ENCODE data around the gene ZFYVE19.
"Not testable (repeated sequence)": the region's sequence is repeated elsewhere in the genome, so short reads cannot be mapped to it uniquely, and the experiment has no call there.

Gene ZFYVE19

DNA sequence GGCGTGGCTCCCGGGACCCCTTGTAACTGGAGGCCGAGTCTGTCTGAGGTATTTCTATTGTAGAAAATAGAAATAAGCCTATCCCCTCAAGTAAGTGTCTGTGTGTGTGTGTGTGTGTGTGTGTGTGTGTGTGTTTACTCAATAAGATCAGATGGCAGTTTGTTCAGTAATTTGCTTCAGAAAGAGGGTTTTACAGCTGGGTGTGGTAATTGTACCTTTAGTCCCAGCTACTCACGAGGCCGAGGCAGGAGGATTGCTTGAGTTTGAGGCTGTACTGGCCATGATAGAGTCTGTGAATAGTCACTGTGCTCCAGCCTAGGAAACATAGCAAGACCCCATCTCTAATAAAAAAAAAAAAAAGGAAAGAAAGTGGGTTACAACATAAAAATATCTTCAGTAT lies 45.6 kb downstream of the ZFYVE19 start:
- no peak for DNase-seq

- DNase-seq: no peak
These were observed 46.5 kb downstream of the ZFYVE19 start for GRCh38 chr15:40853241-40853890.

GRCh38 chr15:40854161-40854560 lies 47.3 kb downstream of the ZFYVE19 start:
- no peak for DNase-seq

- DNase-seq: no peak
These were observed 48.9 kb downstream of the ZFYVE19 start for GRCh38 chr15:40855706-40856234.

DNA sequence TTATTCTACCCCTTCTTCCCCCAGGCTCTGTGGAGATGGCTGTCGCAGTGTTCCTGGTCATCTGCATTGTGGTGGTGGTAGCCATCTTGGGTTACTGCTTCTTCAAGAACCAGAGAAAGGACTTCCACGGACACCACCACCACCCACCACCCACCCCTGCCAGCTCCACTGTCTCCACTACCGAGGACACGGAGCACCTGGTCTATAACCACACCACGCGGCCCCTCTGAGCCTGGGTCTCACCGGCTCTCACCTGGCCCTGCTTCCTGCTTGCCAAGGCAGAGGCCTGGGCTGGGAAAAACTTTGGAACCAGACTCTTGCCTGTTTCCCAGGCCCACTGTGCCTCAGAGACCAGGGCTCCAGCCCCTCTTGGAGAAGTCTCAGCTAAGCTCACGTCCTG lies 49.9 kb downstream of the ZFYVE19 start:
- no peak for DNase-seq

DNA sequence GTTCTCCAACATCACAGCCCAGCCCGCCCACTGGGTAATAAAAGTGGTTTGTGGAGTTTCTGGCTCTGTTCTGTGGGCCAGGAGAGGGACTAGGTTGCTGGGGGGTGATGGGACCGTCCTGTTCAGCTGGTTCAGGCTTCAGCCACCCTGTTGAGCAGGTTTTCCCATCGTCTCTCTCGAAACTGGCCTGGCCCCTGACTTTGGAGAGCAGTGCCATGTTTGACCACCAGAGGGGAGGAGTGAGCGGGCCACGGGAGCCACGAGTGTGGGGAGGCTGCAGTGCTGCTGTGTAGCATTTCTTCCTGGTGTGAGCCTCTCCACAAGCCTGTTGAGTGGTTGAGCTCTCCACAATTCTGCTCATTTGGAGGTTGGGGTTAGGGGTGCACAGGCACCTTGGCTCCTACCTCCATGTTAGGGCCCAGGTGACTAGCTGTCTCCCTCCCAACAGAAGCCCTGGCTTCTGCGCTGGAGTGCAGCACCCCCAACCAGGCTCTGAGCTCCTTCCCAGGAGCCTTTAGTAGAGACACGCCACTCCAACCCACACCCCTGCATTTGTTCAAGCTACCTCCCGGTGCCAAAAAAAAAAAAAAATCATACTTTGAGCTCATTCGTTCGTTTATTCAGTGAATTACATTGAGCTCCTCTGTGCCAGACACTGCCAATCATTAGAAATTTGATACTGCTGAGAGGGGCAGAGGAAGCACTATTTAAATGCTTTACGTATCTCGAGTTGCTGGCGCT lies 50.9 kb downstream of the ZFYVE19 start:
- DNase-seq: no peak

- DNase-seq: no peak
These were observed 51.8 kb downstream of the ZFYVE19 start for GRCh38 chr15:40858706-40859105.

DNA sequence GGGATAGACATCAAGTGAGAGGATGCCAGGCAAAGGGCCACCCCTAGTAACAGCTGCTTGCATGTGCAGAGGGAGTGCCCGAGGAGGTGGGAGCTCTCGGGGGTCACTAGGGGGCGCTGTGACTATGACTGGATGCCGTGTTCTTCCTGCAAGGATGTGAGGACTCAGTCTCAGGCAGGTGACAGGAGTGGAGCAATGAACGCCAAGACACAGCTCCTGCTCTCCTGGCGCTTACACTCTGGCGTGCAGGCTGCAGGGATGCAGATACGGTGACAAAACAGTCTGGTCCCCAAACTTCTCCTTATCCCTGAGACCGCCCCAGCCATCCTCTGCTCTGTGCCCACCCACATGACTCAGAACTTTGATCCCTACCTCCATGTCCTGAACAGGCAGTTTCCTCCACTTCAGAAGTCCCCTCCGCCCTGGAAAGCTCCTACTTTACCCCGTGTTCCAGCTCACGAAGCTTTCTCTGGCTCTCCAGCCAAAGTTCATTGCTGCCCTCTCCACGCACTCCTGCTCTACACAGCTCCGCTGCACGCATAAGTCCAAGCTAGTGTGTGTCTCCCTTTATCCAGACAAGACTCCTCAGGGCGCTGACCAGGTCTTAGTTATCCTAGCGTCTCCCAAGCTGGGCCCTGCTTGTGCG lies 52.4 kb downstream of the ZFYVE19 start:
- DNase-seq: no peak

DNA sequence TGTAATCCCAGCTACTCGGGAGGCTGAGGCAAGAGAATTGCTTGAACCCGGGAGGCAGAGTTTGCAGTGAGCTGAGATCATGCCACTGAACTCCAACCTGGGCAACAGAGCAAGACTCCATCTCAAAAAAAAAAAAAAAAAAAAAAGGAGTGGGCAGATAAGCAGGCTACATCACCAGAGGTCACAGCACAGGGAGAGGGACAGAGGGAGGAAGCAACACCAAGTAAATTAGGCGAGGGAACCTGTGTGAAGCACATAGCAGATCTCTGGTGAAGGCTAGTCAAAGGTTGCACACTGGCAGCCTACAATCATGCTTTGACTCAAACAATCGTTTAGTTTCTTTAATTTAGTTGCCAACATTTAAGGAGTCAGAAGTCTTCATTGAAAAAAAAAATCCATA lies 54.3 kb downstream of the ZFYVE19 start:
- DNase-seq: not testable (repeated sequence)

DNA sequence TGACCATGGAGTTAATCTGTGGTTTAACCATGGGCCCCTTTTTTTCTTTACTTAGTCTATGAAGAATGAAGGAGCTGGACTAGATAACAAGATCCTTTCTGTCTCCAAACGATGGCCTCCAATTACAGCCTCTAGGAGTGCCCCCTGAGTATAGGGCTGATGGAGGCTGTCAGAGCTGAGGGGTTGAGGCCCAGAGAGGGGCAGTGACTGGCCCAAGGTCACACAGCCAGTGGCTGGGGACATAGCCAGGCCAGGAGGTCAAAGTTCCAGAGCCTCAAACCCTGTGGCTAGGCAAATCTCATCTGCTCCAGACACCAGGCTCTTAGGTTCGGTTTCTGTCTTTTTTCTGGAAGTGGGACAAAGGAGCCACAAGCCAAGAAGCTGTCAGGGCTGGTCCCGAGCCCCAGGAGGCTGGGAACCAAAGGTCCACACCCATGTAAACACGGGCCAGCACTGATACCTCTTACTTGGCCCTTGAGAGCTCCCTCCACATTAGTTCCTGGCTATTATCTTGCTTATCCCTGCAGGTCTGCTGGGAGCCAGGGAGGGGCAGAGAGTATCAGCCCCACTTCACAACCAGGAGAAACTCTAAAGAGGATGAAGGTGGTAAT lies 56.9 kb downstream of the ZFYVE19 start:
- DNase-seq: no peak

All from activated gamma-delta T cell (primary cell).